Islet of Langerhans (tissue), 1 donor: ENCODE data around the gene ANKRD33.

Source experiments
- FAIRE-seq: peaks from one replicate; lab custom pipeline; 2011; peaks lifted over from hg19 to GRCh38; lab: Jason Lieb, UNC

ANKRD33 gene

GRCh38 chr12:51887476-51888315, at the start of gene ANKRD33:
Gene ANKRD33, plus strand, starts transcription at chr12:51888103. Its CDS starts 84 bp downstream, at chr12:51888187.
- no peak for FAIRE-seq

- FAIRE-seq = no peak
Observed at GRCh38 chr12:51838762-51839161, 49.1 kb upstream of the ANKRD33 start.

GRCh38 chr12:51839310-51839947, 48.5 kb upstream of the ANKRD33 start:
- FAIRE-seq = no peak

- FAIRE-seq = no peak
Observed at GRCh38 chr12:51840966-51841365, 46.9 kb upstream of the ANKRD33 start.

GRCh38 chr12:51841727-51842126, 46.2 kb upstream of the ANKRD33 start:
- FAIRE-seq = no peak

- no peak for FAIRE-seq
Observed at GRCh38 chr12:51844854-51845253, 43.0 kb upstream of the ANKRD33 start.

GRCh38 chr12:51845482-51845881, 42.4 kb upstream of the ANKRD33 start:
- FAIRE-seq = no peak

- FAIRE-seq = no peak
Observed at GRCh38 chr12:51846271-51846691, 41.6 kb upstream of the ANKRD33 start.

GRCh38 chr12:51846911-51847642, 40.8 kb upstream of the ANKRD33 start:
- FAIRE-seq = no peak

- FAIRE-seq = no peak
Observed at GRCh38 chr12:51847643-51848325, 40.1 kb upstream of the ANKRD33 start.

GRCh38 chr12:51848326-51848727, 39.6 kb upstream of the ANKRD33 start, which contains the start of gene FIGNL2:
Gene FIGNL2, minus strand, starts transcription at chr12:51848718. Its CDS starts 26,305 bp downstream, at chr12:51822413.
- no peak for FAIRE-seq

- no peak for FAIRE-seq
Observed at GRCh38 chr12:51848841-51849735, 38.8 kb upstream of the ANKRD33 start.

- no peak for FAIRE-seq
Observed at GRCh38 chr12:51850081-51850964, 37.6 kb upstream of the ANKRD33 start.

GRCh38 chr12:51850965-51851299, 37.0 kb upstream of the ANKRD33 start:
- no peak for FAIRE-seq

GRCh38 chr12:51851413-51852124, 36.3 kb upstream of the ANKRD33 start:
- FAIRE-seq = no peak

- no peak for FAIRE-seq
Observed at GRCh38 chr12:51852404-51853137, 35.3 kb upstream of the ANKRD33 start.

- no peak for FAIRE-seq
Observed at GRCh38 chr12:51855586-51856428, 32.1 kb upstream of the ANKRD33 start.

GRCh38 chr12:51860986-51861385, 26.9 kb upstream of the ANKRD33 start:
- no peak for FAIRE-seq
